Right renal pelvis (tissue), 4 donors: ENCODE data around the gene RXRG. TPM values are rescaled to one million over a fixed set of nuclear protein-coding genes. Genes with fewer than 3 reads are reported as not detected.

ENCODE experiments used
- DNase-seq, 4 donors: peaks; one replicate each; pipeline ENCODE4 v3.0.0-alpha.2; 2013; ENCODE audit warnings: low read depth in 4 of 4, low spot score in 3 of 4, missing footprints in 1 of 4
- polyA plus RNA-seq, 4 donors: library from polyadenylated mRNA; unstranded; fragments of 120-200 nt; gene quantifications; one replicate each; pipeline ENCODE4 v1.2.1, GENCODE V29; 2013; ENCODE audit not compliant: insufficient read length in 4 of 4

RXRG gene
- polyA plus RNA-seq, 4 donors: 2.0 to 2.6 (median 2.1) TPM

DNA sequence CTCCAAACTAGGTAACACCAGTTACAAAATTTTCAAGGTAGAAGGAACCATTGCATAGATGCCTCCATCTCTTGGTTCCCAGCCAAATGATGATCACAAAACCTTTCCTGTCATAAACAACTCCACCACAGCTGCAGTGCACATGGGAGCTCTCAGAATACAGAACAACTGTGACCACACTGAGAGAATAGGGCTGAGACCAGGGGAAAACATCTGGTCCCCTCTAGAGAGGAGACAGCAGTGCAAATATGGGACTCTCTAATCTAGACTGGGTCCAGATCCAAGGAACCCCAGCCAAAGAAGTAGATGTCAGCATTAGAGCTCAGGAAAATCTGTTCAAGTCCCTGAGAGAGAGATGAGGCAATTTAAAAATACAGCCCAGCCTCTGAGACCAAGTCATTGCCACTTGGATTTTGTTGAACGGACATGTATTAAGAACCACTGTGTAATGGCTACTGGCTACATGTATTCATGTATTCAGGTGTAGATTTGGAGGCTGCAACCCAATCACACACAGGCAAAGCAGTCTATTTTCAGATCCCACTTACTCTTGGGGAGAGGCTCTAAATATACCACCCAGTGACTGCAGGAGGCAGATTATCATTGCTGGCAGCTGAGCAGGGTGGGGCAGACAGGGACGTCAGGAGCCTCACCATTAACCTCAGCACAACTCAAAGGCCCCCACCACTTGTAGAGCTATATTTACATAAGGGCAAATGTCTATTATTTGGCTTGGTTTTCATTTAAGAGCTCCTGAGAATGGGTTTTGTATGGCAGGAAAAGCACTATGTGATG lies 7.6 kb upstream of the RXRG start:
- no peak for DNase-seq

DNA sequence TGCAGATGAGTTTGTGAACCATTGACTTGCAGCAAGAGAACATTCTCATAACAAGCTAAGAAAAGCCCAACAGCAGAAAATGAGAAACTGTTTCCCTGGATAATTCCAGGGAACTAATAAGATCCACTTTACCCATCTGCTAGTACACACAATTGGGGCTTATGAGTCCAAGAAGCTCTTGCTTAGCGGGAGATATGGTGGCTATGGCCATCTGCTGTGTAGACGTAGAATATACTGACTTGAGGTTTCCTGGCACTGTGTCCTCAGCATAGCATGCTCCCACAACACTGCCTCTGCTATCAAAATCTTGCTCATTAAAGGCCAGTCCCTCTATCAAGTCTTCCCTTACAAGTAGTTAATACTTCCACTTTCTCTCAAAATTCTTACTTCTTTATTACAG lies 6.8 kb upstream of the RXRG start:
- DNase-seq: no peak

GRCh38 chr1:165449131-165449530 lies 4.2 kb upstream of the RXRG start:
- no peak for DNase-seq

DNA sequence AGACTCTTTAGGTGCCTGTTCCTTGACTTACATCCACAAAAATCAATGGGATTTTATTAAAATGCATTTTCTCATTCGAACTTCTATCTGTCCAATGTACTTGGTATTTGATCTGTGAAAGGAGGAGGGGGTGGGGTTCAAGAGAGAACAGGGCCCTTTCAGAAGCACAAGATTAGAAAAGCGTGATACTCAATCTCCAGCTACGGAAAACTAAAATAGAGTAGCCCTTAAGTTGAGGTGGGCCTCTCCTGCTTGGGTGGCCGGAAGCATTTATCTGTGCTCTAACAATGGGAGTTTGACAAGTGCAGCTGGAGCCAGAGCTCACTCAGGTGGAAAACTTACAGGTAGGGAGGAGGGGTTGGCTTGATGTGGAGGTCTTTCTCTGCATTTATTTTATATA lies 462 bp upstream of the RXRG start:
- DNase-seq: no peak

- DNase-seq: no peak
Measured at GRCh38 chr1:165443539-165444311, 1.2 kb downstream of the RXRG start.

- no peak for DNase-seq
Measured at GRCh38 chr1:165442653-165443052, 2.3 kb downstream of the RXRG start.

DNA sequence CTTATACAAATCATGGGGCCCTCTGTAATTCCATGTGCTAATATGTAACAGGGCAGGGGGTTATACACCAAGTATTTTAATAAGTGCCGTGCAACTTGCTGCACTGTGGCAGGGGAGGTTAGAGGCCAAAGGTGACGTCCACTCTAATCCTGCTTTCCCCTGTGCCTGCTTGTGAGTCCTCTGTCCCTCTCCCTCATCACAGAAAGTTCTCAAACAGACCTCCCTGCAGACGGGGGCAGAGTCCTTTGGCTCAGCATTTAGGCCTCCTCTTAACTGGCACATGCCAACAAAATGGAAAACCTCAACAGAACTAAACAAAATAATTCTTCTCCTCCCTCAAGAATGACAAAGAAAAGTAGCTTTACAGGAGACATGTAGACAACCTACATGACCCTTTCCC lies 2.9 kb downstream of the RXRG start:
- DNase-seq: no peak

GRCh38 chr1:165441166-165441880 lies 3.6 kb downstream of the RXRG start:
- DNase-seq: no peak

GRCh38 chr1:165439330-165439729 lies 5.6 kb downstream of the RXRG start:
- DNase-seq: no peak

- DNase-seq: no peak
Measured at GRCh38 chr1:165436994-165437393, 7.9 kb downstream of the RXRG start.

- DNase-seq: no peak
Measured at GRCh38 chr1:165435801-165436200, 9.1 kb downstream of the RXRG start.

- no peak for DNase-seq
Measured at GRCh38 chr1:165434281-165434680, 10.6 kb downstream of the RXRG start.

DNA sequence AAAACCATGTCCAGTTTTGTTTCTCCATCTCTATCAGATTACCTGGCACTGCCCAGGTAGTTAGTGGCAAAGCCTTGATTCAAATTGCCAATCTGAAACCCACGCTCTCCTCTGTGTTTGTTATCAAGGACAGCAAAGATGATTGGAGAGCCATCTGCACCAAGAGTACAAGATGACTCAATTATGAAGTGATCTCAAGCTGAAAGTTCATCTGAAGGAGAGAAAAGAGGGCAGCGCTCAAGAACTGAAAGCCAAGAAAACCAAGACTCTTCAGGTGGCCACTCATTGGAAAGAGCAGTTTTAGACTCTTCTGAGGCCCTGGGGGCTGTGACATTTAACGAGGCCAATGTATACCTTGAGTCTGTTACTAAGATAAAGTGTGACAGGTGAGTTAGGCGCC lies 13.8 kb downstream of the RXRG start:
- no peak for DNase-seq

DNA sequence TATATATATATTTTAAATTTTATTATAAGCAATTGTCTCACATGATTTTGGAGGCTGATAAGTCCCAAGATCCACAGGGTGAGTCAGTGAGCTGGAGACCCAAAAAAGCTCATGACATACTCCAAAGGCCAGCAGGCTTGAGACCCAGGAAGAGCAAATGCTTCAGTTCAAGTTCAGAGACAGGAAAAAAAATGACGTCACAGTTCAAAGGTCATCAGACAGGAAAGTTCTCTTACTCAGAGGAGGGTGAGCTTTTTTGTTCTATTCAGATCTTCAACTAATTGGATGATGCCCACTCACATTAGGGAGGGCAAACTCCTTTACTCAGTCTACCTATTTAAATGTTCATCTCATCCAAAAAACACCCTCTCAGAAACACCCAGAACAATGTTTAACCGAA lies 18.2 kb downstream of the RXRG start:
- no peak for DNase-seq

- no peak for DNase-seq
Measured at GRCh38 chr1:165425621-165426020, 19.3 kb downstream of the RXRG start.

GRCh38 chr1:165424454-165425216 lies 20.3 kb downstream of the RXRG start:
- no peak for DNase-seq

GRCh38 chr1:165423136-165423535 lies 21.8 kb downstream of the RXRG start:
- no peak for DNase-seq

- DNase-seq: no peak
Measured at GRCh38 chr1:165420655-165421054, 24.3 kb downstream of the RXRG start.

DNA sequence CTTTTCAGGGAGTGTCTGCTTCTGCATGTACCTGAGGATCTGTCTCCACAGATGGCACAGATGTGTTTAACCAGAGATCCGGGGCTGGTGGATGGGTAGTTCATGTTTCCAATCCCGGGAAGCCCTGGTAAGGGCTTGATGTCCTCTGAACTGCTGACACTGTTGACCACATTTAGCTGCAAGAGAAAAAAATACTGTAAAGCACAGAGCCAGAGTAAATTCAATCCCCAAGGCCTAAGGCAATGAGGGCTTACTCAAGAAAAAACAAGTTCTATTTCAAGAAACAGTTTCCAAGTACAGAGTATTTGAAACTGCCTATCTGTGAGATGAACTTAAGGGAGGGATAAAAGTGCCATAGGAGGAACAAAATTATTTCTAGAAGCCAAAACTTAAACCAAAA lies 25.1 kb downstream of the RXRG start:
- DNase-seq: no peak

- DNase-seq: no peak
Measured at GRCh38 chr1:165418195-165418594, 26.7 kb downstream of the RXRG start.

- DNase-seq: no peak
Measured at GRCh38 chr1:165416876-165417275, 28.1 kb downstream of the RXRG start.
